Left cardiac atrium (tissue), 2 donors: ENCODE results near the gene SLC20A1. TPM values are rescaled to one million over a fixed set of nuclear protein-coding genes. Genes with fewer than 3 reads are reported as not detected.

Experiments
- total RNA-seq, 2 donors: library from RNA; stranded (reverse); fragmentation: NEBNext Ultra II Directional; extraction: Animal tissue kit (Norgen Biotek cat#: 25700); gene quantifications; one replicate each; pipeline ENCODE4 v1.2.1, GENCODE V29; 2021
- donor health status: DM: no; HTN: yes; CAD: no; lungs with severe emphysema.
- donor health status: DM: yes; HTN: yes; CAD: no.

SLC20A1 gene
- total RNA-seq, 2 donors from 2014 or later: 15.1 to 38.1 TPM

Other genes starting within 250 kb of the SLC20A1 start
- gene RGPD8, start 212.3 kb upstream of the SLC20A1 start, total RNA-seq: 10 to 100 TPM in 1 of 2 donors, 1 to 10 TPM in 1; 9.0 to 11.5 TPM
- 10 to 100 TPM; 39.2 to 44.1 TPM for gene TTL, start 163.8 kb upstream of the SLC20A1 start, total RNA-seq
- 10 to 100 TPM in 1 of 2 donors, 1 to 10 TPM in 1; 9.4 to 16.0 TPM for gene POLR1B, start 103.5 kb upstream of the SLC20A1 start, total RNA-seq
- gene CHCHD5, start 61.3 kb upstream of the SLC20A1 start, total RNA-seq: 10 to 100 TPM; 21.7 to 24.0 TPM
- gene NT5DC4, start 75.1 kb downstream of the SLC20A1 start, total RNA-seq: not detected
- under 1 TPM; 0.05 to 0.68 TPM for gene CKAP2L, start 118.7 kb downstream of the SLC20A1 start, total RNA-seq
- not detected for gene IL1A, start 138.6 kb downstream of the SLC20A1 start, total RNA-seq
- 1 to 10 TPM in 1 of 2 donors, under 1 TPM in 1; 0.59 to 2.2 TPM for gene IL1B, start 190.8 kb downstream of the SLC20A1 start, total RNA-seq